ENCODE data around the gene SKP1. TPM values are rescaled to one million over a fixed set of nuclear protein-coding genes. Genes with fewer than 3 reads are reported as not detected.

Gene SKP1
- polyA plus RNA-seq, 3 donors = 182 to 787 (median 735) TPM

GRCh38 chr5:134171972-134172371 lies 4.8 kb downstream of the SKP1 start:
- no peak overlapping the region for H3K4me3 Mint-ChIP-seq
- Histone ChIP-seq H3K36me3 (replicated peaks in 1 of 2; ENCODE audit: control insufficient read depth in 1 of 2, insufficient read depth in 2 of 2, low read length in 2 of 2) (peaks cover 51 to 66% of the 10 kb centered on the region in 2 donors), H4K20me1 (ENCODE audit: insufficient read depth, low read length) (peaks cover 90% of the 10 kb centered on the region)

GRCh38 chr5:134162592-134162991 lies 14.2 kb downstream of the SKP1 start:
- intact Hi-C loops (cut with micrococcal nuclease) = no loop called here
- H3K36me3 Mint-ChIP-seq = peaks cover 77 to 92% of the 10 kb centered on the region in 2 donors
- H3K27me3 Mint-ChIP-seq (ENCODE audit: low read depth in 3 of 3) = no peaks in the 10 kb centered on the region
- H3K9me3 Mint-ChIP-seq = peaks cover 0 to 10% (median 3%) of the 10 kb centered on the region in 7 donors
- H3K27ac ChIP-seq (ENCODE audit: low read depth in 1 of 2, low read length in 2 of 2) = no peak overlapping the region
- no CpG with 5 or more reads among the region's 5 CpGs for WGBS (ENCODE audit: insufficient coverage)
- H3K9ac ChIP-seq (ENCODE audit: insufficient read depth, low read length, poor library complexity, severe bottlenecking) = no peak overlapping the region
- no peaks in the 10 kb centered on the region for H3K4me1 ChIP-seq (ENCODE audit: control insufficient read depth in 1 of 2, insufficient read depth in 2 of 2, low read length in 2 of 2)
- H3K27me3 ChIP-seq (ENCODE audit: control insufficient read depth in 2 of 2, insufficient read depth in 2 of 2, low read length in 2 of 2) = no peaks in the 10 kb centered on the region
- no peak overlapping the region for H3K4me3 ChIP-seq (replicated peaks in 1 of 3; ENCODE audit: low read depth in 2 of 3, low read length in 3 of 3)
- H3K36me3 ChIP-seq (replicated peaks in 1 of 2; ENCODE audit: control insufficient read depth in 1 of 2, insufficient read depth in 2 of 2, low read length in 2 of 2) = peaks cover 79 to 97% of the 10 kb centered on the region in 2 donors
- H3K27ac Mint-ChIP-seq = no peak overlapping the region
- H3K4me3 Mint-ChIP-seq = no peak overlapping the region
- H4K20me1 ChIP-seq (ENCODE audit: insufficient read depth, low read length) = peaks cover 44% of the 10 kb centered on the region
- H3K4me2 ChIP-seq (replicated peaks; ENCODE audit: extremely low read depth, low read length, poor library complexity, severe bottlenecking) = no peak overlapping the region
- no peak overlapping the region for H2AFZ ChIP-seq (ENCODE audit: insufficient read depth, low read depth, low read length, poor library complexity, severe bottlenecking)
- no peaks in the 10 kb centered on the region for H3K79me2 ChIP-seq (ENCODE audit: insufficient read depth, low read length)
- peaks cover 0 to 8% of the 10 kb centered on the region in 2 donors for H3K9me3 ChIP-seq (replicated peaks in 1 of 2; ENCODE audit: control insufficient read depth in 1 of 2, insufficient read depth in 1 of 2, low read length in 2 of 2)
- DNase-seq = no peak
- no peaks in the 10 kb centered on the region for H3K4me1 Mint-ChIP-seq
- TF ChIP-seq, protein P1, sequence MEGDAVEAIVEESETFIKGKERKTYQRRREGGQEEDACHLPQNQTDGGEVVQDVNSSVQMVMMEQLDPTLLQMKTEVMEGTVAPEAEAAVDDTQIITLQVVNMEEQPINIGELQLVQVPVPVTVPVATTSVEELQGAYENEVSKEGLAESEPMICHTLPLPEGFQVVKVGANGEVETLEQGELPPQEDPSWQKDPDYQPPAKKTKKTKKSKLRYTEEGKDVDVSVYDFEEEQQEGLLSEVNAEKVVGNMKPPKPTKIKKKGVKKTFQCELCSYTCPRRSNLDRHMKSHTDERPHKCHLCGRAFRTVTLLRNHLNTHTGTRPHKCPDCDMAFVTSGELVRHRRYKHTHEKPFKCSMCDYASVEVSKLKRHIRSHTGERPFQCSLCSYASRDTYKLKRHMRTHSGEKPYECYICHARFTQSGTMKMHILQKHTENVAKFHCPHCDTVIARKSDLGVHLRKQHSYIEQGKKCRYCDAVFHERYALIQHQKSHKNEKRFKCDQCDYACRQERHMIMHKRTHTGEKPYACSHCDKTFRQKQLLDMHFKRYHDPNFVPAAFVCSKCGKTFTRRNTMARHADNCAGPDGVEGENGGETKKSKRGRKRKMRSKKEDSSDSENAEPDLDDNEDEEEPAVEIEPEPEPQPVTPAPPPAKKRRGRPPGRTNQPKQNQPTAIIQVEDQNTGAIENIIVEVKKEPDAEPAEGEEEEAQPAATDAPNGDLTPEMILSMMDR (IDR thresholded peaks at IDR 0.05) = no peak

More at GRCh38 chr5:134171972-134172371, 4.8 kb downstream of the SKP1 start:
- intact Hi-C loops (cut with micrococcal nuclease) = no loop called here
- Histone ChIP-seq H3K4me1 (ENCODE audit: control insufficient read depth in 1 of 2, insufficient read depth in 2 of 2, low read length in 2 of 2) (peaks cover 6 to 19% of the 10 kb centered on the region in 2 donors), H3K79me2 (ENCODE audit: insufficient read depth, low read length) (peaks cover 71% of the 10 kb centered on the region), H3K9me3 (replicated peaks in 1 of 2; ENCODE audit: control insufficient read depth in 1 of 2, insufficient read depth in 1 of 2, low read length in 2 of 2) (no peaks in the 10 kb centered on the region), H3K27me3 (ENCODE audit: control insufficient read depth in 2 of 2, insufficient read depth in 2 of 2, low read length in 2 of 2) (no peaks in the 10 kb centered on the region), H3K4me3 (replicated peaks in 1 of 3; ENCODE audit: low read depth in 2 of 3, low read length in 3 of 3) (no peak overlapping the region), H3K4me2 (replicated peaks; ENCODE audit: extremely low read depth, low read length, poor library complexity, severe bottlenecking) (no peak overlapping the region), H3K9ac (ENCODE audit: insufficient read depth, low read length, poor library complexity, severe bottlenecking) (no peak overlapping the region), H2AFZ (ENCODE audit: insufficient read depth, low read depth, low read length, poor library complexity, severe bottlenecking) (no peak overlapping the region), H3K27ac (ENCODE audit: low read depth in 1 of 2, low read length in 2 of 2) (no peak overlapping the region)
- TF ChIP-seq, protein P1 (IDR thresholded peaks at IDR 0.05) = no peak
- Mint-ChIP-seq H3K4me1 (peaks cover 19% of the 10 kb centered on the region), H3K9me3 (no peaks in the 10 kb centered on the region), H3K27ac (no peak overlapping the region), H3K27me3 (ENCODE audit: low read depth in 3 of 3) (no peaks in the 10 kb centered on the region), H3K36me3 (peaks cover 56 to 61% of the 10 kb centered on the region in 2 donors)
- WGBS (ENCODE audit: insufficient coverage) = 97% methylated on average over 4 of the region's 4 CpGs
- DNase-seq = no peak

Data from CD14-positive monocyte (primary cell).